ENCODE data around the gene CACNA1H. TPM values are rescaled to one million over a fixed set of nuclear protein-coding genes. Genes with fewer than 3 reads are reported as not detected.

Gene CACNA1H
- total RNA-seq, 2 experiments from 2014 or later, result 3.2 to 3.6 TPM

DNA sequence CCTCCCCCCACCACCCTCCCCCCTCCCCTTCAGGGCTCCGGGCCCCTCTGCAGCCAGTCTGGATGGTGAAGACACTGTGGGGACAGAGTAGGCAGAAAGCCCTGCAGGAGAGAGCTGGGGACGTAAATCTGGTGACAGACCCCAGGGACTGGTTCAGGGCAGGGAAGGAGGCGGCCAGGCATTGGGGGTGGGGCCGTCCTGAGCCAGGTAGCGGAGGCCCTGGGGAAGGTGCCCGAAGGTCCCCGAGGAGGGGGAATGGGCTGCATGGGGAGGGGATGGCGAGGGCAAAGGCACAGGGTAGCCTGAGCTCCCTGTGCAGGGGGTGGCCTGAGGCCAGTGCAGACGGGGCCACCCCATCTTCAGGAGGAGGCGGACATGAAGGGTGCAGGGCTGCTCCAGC, 26.3 kb upstream of the CACNA1H start:
- H3K4me1 Mint-ChIP-seq, result no peaks in the 10 kb centered on the region
- H3K4me3 Mint-ChIP-seq, result no peak overlapping the region
- POLR2A ChIA-PET, result no interaction called here
- H3K27ac Mint-ChIP-seq, result no peak overlapping the region
- H3K36me3 Mint-ChIP-seq (ENCODE audit: low read depth), result no peaks in the 10 kb centered on the region
- no peak for DNase-seq
- CTCF ChIA-PET, result no interaction called here
- H3K9me3 Mint-ChIP-seq, result no peaks in the 10 kb centered on the region
- no peaks in the 10 kb centered on the region for H3K27me3 Mint-ChIP-seq

- H3K36me3 Mint-ChIP-seq (ENCODE audit: low read depth), result no peaks in the 10 kb centered on the region
- ChIA-PET CTCF (no interaction called here), POLR2A (no interaction called here)
- no peaks in the 10 kb centered on the region for H3K4me1 Mint-ChIP-seq
- no peak overlapping the region for H3K4me3 Mint-ChIP-seq
- no peaks in the 10 kb centered on the region for H3K9me3 Mint-ChIP-seq
- H3K27me3 Mint-ChIP-seq, result no peaks in the 10 kb centered on the region
- no peak overlapping the region for H3K27ac Mint-ChIP-seq
- no peak for DNase-seq
These were observed 25.8 kb upstream of the CACNA1H start for GRCh38 chr16:1127101-1127500.

DNA sequence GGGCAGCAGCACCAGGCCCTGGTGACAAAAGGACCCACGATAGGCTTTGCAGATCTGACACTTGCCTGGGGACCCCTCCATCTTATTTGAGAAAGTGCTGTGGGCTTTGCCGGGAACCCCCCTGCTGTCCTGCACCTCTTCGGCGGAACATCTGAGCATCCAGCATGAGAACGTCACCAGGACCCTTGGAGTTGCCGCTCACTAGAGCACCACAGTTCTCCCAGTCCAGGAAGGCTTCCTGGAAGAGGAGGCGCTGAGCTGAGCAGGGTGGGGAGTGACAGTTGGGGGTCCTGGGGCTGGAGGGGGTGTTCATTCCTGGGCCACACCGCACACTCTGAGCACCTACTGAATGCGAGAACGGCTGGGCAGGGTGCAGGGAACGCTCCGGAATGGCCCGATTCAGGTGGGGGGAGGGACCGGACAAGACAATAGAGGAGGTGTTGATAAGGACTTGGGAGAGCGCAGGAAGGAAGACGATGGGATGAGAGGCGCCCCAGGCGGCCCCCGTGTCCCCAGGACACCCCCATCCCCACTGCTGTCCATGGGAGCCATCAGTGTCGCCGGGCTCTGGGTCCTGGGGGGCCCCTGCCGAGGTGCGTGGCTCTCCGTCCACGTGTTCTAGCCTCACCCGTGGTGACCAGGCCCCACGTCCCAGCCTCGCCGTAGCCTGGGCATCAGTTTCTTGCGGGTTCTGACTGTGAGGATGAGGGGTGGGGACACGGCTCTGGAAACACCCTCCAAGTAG, 24.8 kb upstream of the CACNA1H start:
- DNase-seq, result no peak
- Mint-ChIP-seq H3K4me3 (no peak overlapping the region), H3K36me3 (ENCODE audit: low read depth) (no peaks in the 10 kb centered on the region), H3K9me3 (no peaks in the 10 kb centered on the region), H3K27ac (no peak overlapping the region), H3K27me3 (no peaks in the 10 kb centered on the region), H3K4me1 (no peaks in the 10 kb centered on the region)
- CTCF ChIA-PET, result no interaction called here
- POLR2A ChIA-PET, result no interaction called here

DNA sequence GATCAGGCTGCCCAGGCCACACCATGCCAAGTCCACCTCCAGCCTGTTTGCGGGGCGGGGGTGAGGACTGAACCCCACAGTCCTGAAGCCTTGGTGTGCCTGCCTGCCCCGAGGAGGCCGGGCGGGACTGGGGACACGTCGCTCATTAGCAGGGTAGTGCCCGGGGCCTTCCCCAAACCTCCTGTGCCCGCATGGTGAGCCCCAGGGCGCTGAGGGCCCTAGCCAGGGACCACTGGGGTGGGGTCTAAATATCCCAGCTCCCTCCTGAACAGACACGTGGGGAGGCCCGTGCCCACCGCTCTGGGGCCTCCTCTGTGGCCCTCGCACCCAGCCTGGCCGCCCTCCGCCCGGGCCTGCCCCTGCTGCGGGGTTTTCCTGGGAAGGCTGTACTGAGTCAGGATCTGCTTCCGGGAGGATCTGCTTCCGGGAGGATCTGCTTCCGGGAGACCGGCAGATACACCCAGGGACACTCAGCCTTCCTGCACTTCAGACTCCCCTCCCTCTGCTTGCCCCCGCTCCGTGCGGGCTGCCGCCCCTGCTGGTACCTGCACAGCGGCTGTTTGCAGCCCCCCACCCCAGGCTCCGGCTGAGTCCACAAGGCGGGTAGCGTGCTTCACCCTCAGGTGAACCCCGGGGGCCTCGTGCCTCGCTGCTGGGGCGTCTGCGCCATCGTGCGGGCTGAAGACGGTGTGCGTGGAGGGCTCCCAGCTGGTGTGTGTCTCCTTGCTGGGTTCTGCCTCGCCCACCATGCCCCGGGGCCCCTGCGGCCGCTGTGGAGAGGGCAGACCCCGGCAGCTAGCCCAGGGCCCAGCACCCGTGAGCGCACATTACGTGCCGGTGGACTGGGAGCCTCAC, 23.6 kb upstream of the CACNA1H start:
- H3K36me3 Mint-ChIP-seq (ENCODE audit: low read depth), result no peaks in the 10 kb centered on the region

GRCh38 chr16:1130382-1130781, 22.5 kb upstream of the CACNA1H start:
- DNase-seq, result no peak
- no peak overlapping the region for H3K4me3 Mint-ChIP-seq
- no peaks in the 10 kb centered on the region for H3K36me3 Mint-ChIP-seq (ENCODE audit: low read depth)
- H3K27me3 Mint-ChIP-seq, result no peaks in the 10 kb centered on the region
- ChIA-PET POLR2A (no interaction called here), CTCF (no interaction called here)
- H3K4me1 Mint-ChIP-seq, result no peaks in the 10 kb centered on the region
- H3K27ac Mint-ChIP-seq, result no peak overlapping the region
- no peaks in the 10 kb centered on the region for H3K9me3 Mint-ChIP-seq

More for the DNA sequence above, 23.6 kb upstream of the CACNA1H start:
- H3K27me3 Mint-ChIP-seq, result no peaks in the 10 kb centered on the region
- POLR2A ChIA-PET, result no interaction called here
- no peak overlapping the region for H3K4me3 Mint-ChIP-seq
- no peak for DNase-seq
- H3K4me1 Mint-ChIP-seq, result no peaks in the 10 kb centered on the region
- no peaks in the 10 kb centered on the region for H3K9me3 Mint-ChIP-seq
- no peak overlapping the region for H3K27ac Mint-ChIP-seq
- CTCF ChIA-PET, result no interaction called here

DNA sequence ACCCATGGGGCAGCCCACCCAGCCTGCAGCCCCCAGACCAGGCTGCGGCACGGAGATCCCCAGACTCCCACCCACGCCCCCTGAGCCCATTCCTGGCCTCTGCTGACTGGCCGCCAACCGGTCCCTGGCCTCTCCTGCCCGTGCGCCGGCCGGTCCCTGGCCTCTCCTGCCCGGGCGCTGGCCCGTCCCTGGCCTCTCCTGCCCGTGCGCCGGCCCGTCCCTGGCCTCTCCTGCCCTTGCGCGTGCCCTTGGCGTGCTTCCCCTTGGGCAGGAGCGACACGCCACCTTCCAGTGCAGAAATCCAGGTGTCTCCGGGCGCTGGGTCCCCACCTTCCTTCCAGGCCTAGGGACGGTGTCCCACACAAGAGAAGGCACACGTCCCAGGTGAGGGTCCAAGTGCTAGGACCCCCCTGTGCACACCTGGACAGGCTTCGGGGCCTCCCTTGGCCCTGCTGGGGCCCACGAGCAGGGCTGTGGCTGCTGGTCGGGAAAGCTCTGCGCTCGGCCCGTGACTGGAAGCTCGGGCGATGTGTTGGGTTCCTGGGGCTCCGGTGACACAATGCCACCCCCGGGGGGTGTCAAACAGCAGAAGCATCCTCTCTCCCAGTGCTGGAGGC, 21.4 kb upstream of the CACNA1H start:
- no peaks in the 10 kb centered on the region for H3K4me1 Mint-ChIP-seq
- H3K36me3 Mint-ChIP-seq (ENCODE audit: low read depth), result no peaks in the 10 kb centered on the region
- ChIA-PET CTCF (no interaction called here), POLR2A (no interaction called here)
- no peak overlapping the region for H3K27ac Mint-ChIP-seq
- no peaks in the 10 kb centered on the region for H3K9me3 Mint-ChIP-seq
- no peak for DNase-seq
- no peak overlapping the region for H3K4me3 Mint-ChIP-seq
- H3K27me3 Mint-ChIP-seq, result no peaks in the 10 kb centered on the region

DNA sequence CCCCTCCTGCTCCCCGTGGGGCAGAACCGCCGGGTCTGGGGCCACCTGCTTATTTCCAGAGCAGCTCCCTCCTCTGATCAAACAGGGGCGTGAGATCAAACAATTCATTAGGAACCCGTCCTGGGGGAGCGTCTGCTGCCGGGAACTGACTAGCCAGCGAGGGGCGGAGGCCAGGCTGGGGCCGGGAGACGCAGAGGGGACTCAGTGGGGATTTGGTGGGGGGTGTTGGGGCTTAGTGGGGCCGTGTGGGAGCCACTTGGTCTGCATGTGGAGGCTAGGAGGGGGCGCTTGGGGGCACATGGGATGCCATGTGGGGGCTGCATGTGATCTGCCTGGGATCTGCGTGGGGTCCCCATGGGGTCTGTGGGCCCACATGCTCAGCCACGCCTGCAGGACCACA, 20.5 kb upstream of the CACNA1H start:
- no peaks in the 10 kb centered on the region for H3K36me3 Mint-ChIP-seq (ENCODE audit: low read depth)
- no peak overlapping the region for H3K4me3 Mint-ChIP-seq
- no peaks in the 10 kb centered on the region for H3K27me3 Mint-ChIP-seq
- ChIA-PET POLR2A (no interaction called here), CTCF (no interaction called here)
- no peaks in the 10 kb centered on the region for H3K9me3 Mint-ChIP-seq
- no peaks in the 10 kb centered on the region for H3K4me1 Mint-ChIP-seq
- no peak for DNase-seq
- H3K27ac Mint-ChIP-seq, result no peak overlapping the region

- H3K27ac Mint-ChIP-seq, result no peak overlapping the region
- no peaks in the 10 kb centered on the region for H3K36me3 Mint-ChIP-seq (ENCODE audit: low read depth)
- H3K4me1 Mint-ChIP-seq, result no peaks in the 10 kb centered on the region
- H3K4me3 Mint-ChIP-seq, result no peak overlapping the region
- no peak for DNase-seq
- ChIA-PET CTCF (no interaction called here), POLR2A (no interaction called here)
- no peaks in the 10 kb centered on the region for H3K9me3 Mint-ChIP-seq
- H3K27me3 Mint-ChIP-seq, result no peaks in the 10 kb centered on the region
These were observed 19.6 kb upstream of the CACNA1H start for GRCh38 chr16:1133271-1133670.

- Mint-ChIP-seq H3K4me3 (no peak overlapping the region), H3K27me3 (no peaks in the 10 kb centered on the region), H3K4me1 (no peaks in the 10 kb centered on the region), H3K27ac (no peak overlapping the region), H3K36me3 (ENCODE audit: low read depth) (no peaks in the 10 kb centered on the region), H3K9me3 (no peaks in the 10 kb centered on the region)
- CTCF ChIA-PET, result no interaction called here
- POLR2A ChIA-PET, result no interaction called here
- no peak for DNase-seq
These were observed 18.9 kb upstream of the CACNA1H start for GRCh38 chr16:1133810-1134520.

- no peak overlapping the region for H3K4me3 Mint-ChIP-seq
- no peaks in the 10 kb centered on the region for H3K27me3 Mint-ChIP-seq
- POLR2A ChIA-PET, result no interaction called here
These were observed 18.0 kb upstream of the CACNA1H start for GRCh38 chr16:1134776-1135458.

DNA sequence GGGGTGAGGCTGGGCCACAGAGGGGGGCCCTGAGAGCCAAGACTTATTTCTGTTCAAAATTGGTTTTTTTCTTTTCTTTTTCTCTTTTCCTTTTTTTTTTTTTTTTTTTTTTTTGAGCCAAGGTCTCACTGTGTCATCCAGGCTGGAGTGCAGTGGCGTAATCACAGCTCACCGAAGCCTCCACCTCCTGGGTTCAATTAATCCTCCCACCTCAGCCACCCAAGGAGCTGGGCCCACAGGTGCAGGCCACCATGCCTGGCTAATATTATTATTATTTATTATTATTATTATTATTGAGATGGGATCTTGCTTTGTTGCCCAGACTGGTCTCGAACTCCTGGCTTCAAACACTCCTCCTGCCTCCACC, 17.5 kb upstream of the CACNA1H start:
- no peak for DNase-seq
- Mint-ChIP-seq H3K36me3 (ENCODE audit: low read depth) (no peaks in the 10 kb centered on the region), H3K27me3 (no peaks in the 10 kb centered on the region), H3K9me3 (no peaks in the 10 kb centered on the region), H3K27ac (no peak overlapping the region), H3K4me3 (no peak overlapping the region), H3K4me1 (no peaks in the 10 kb centered on the region)
- POLR2A ChIA-PET, result no interaction called here
- CTCF ChIA-PET, result no interaction called here

More at GRCh38 chr16:1134776-1135458, 18.0 kb upstream of the CACNA1H start:
- Mint-ChIP-seq H3K36me3 (ENCODE audit: low read depth) (no peaks in the 10 kb centered on the region), H3K9me3 (no peaks in the 10 kb centered on the region), H3K27ac (no peak overlapping the region), H3K4me1 (no peaks in the 10 kb centered on the region)
- no peak for DNase-seq
- CTCF ChIA-PET, result no interaction called here

GRCh38 chr16:1137604-1138003, 15.3 kb upstream of the CACNA1H start:
- no peaks in the 10 kb centered on the region for H3K36me3 Mint-ChIP-seq (ENCODE audit: low read depth)
- ChIA-PET CTCF (no interaction called here), POLR2A (no interaction called here)
- H3K4me3 Mint-ChIP-seq, result no peak overlapping the region
- no peak for DNase-seq
- H3K27ac Mint-ChIP-seq, result no peak overlapping the region
- no peaks in the 10 kb centered on the region for H3K9me3 Mint-ChIP-seq
- no peaks in the 10 kb centered on the region for H3K4me1 Mint-ChIP-seq
- no peaks in the 10 kb centered on the region for H3K27me3 Mint-ChIP-seq
